Activated CD8-positive, alpha-beta T cell treated with anti-CD3 and anti-CD28 coated beads for 36 hours (primary cell): ENCODE measurements around the gene BRAP. TPM values are rescaled to one million over a fixed set of nuclear protein-coding genes. Genes with fewer than 3 reads are reported as not detected.
"Not testable (repeated sequence)": the region's sequence is repeated elsewhere in the genome, so short reads cannot be mapped to it uniquely, and the experiment has no call there.

Experiments
- ATAC-seq: fragments of 200-7000 bp; cut with Tn5 transposase; one replicate; pipeline ENCODE4 v1.10.0; 2021; ENCODE audit warnings: mild to moderate bottlenecking, moderate library complexity
- CTCF ChIA-PET: fragments of 350-600 bp; sonication (Branson Sonifier 250); formaldehyde crosslinking; loops from one replicate; lab custom pipeline; 2021; ENCODE audit warnings: antibody characterized with exemption; lab: Charles Lee
- POLR2A ChIA-PET: fragments of 350-600 bp; sonication (Branson Sonifier 250); formaldehyde crosslinking; loops from one replicate; lab custom pipeline; 2021; ENCODE audit warnings: antibody characterized with exemption; lab: Charles Lee
- DNase-seq: peaks from one replicate; pipeline ENCODE4 v3.0.0-alpha.2; 2020
- H3K27ac Mint-ChIP-seq: one replicate; pipeline ENCODE4 v1.8.0; 2021; ENCODE audit warnings: mild to moderate bottlenecking, mixed read lengths
- H3K27me3 Mint-ChIP-seq: one replicate; pipeline ENCODE4 v1.8.0; 2021; ENCODE audit warnings: mixed read lengths
- H3K36me3 Mint-ChIP-seq: one replicate; pipeline ENCODE4 v1.8.0; 2021; ENCODE audit warnings: low read depth, mixed read lengths
- H3K4me1 Mint-ChIP-seq: one replicate; pipeline ENCODE4 v1.8.0; 2021; ENCODE audit warnings: low read depth, mixed read lengths
- H3K4me3 Mint-ChIP-seq: one replicate; pipeline ENCODE4 v1.8.0; 2021; ENCODE audit warnings: mild to moderate bottlenecking, moderate library complexity, mixed read lengths
- H3K9me3 Mint-ChIP-seq: one replicate; pipeline ENCODE4 v1.8.0; 2021; ENCODE audit warnings: mixed read lengths
- intact Hi-C: fragments of 100-400 bp; cut with micrococcal nuclease; formaldehyde crosslinking; loops from one replicate; pipeline ENCODE4 v1.10.0; 2022
- total RNA-seq, 2 experiments: library from RNA; stranded (reverse); gene quantifications; one replicate each; pipeline ENCODE4 v1.2.3, GENCODE V29; 2021
- TF ChIP-seq, protein P1 (sequence below): fragments of 200-600 bp; IDR thresholded peaks from one replicate; pipeline ENCODE4 v1.8.0; 2022; ENCODE audit warnings: antibody characterized with exemption, mild to moderate bottlenecking

The BRAP gene
- total RNA-seq, 2 experiments from 2014 or later = 16.3 to 16.9 TPM

DNA sequence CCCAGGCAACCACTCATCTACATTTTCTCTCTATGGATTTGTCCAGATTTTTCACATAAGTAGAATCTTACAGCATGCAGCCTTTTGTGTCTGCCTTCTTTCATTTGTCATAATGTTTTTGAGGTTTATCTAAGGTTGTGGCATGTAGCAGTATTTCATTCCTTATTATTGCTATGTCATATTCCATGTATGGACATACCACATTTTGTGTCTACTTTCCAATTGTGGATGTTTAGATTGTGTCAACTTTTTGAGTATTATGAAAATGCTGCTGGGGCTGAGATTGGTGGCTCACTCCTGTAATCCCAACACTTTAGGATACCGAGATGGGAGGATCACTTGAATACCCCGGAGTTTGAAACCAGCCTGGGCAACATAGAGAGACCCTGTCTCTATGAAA, 83.4 kb downstream of the BRAP start:
- H3K27ac Mint-ChIP-seq = no peak overlapping the region
- ChIA-PET CTCF (no interaction called here), POLR2A (no interaction called here)
- ATAC-seq (no peak), DNase-seq (no peak)
- no peak overlapping the region for H3K4me3 Mint-ChIP-seq
- TF ChIP-seq, protein P1, sequence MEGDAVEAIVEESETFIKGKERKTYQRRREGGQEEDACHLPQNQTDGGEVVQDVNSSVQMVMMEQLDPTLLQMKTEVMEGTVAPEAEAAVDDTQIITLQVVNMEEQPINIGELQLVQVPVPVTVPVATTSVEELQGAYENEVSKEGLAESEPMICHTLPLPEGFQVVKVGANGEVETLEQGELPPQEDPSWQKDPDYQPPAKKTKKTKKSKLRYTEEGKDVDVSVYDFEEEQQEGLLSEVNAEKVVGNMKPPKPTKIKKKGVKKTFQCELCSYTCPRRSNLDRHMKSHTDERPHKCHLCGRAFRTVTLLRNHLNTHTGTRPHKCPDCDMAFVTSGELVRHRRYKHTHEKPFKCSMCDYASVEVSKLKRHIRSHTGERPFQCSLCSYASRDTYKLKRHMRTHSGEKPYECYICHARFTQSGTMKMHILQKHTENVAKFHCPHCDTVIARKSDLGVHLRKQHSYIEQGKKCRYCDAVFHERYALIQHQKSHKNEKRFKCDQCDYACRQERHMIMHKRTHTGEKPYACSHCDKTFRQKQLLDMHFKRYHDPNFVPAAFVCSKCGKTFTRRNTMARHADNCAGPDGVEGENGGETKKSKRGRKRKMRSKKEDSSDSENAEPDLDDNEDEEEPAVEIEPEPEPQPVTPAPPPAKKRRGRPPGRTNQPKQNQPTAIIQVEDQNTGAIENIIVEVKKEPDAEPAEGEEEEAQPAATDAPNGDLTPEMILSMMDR = no peak
- H3K4me1 Mint-ChIP-seq = peaks cover 5% of the 10 kb centered on the region
- no peaks in the 10 kb centered on the region for H3K9me3 Mint-ChIP-seq
- H3K27me3 Mint-ChIP-seq = no peaks in the 10 kb centered on the region
- peaks cover 2% of the 10 kb centered on the region for H3K36me3 Mint-ChIP-seq
- intact Hi-C loops = no loop called here

DNA sequence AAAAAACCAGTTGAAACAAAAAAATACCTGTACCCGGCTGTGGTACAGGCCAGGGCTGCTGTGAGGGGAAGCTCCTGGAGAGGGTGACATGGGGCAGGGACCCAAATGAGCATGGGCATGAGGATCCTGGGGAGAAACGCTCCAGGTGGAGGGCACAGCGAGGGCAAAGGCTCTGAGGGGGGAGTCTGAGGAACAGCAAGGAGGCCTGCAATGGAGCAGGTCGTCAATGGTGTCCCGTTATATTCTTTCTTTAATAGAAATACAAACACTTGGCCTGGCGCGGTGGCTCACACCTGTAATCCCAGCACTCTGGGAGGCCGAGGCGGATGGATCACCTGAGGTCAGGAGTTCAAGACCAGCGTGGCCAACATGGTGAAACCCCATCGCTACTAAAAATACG, 84.8 kb downstream of the BRAP start:
- CTCF ChIA-PET, H3K4me3 Mint-ChIP-seq, H3K27ac Mint-ChIP-seq, intact Hi-C loops, H3K36me3 Mint-ChIP-seq, DNase-seq, H3K27me3 Mint-ChIP-seq, POLR2A ChIA-PET, H3K9me3 Mint-ChIP-seq, ATAC-seq: not testable (repeated sequence)
- H3K4me1 Mint-ChIP-seq = peaks cover 12% of the 10 kb centered on the region

DNA sequence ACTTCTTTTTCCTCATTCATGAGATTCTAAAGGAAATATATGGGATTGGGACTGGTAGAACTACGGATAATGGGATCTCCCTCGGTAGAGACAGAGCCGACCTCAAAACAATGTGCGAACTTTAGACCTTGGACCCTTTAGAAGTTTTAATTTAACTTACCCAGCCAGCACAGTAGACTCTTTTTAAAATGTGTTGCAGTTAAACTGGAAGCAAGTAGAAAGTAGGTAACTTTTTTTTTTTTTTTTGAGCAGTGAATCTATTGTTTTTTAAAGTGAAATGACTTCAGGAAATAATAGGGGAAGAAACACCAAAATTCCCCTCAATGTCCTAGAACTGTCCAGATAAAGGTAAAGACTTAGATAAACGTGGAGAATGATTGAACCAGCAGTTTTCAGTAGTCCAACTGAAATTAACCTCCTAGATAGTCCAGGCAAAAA, 85.5 kb downstream of the BRAP start:
- POLR2A ChIA-PET = no interaction called here
- Mint-ChIP-seq H3K9me3 (no peaks in the 10 kb centered on the region), H3K27me3 (no peaks in the 10 kb centered on the region), H3K4me3 (peak overlapping the region; percentile 82), H3K27ac (peak overlapping the region; percentile 90), H3K36me3 (peaks cover 8% of the 10 kb centered on the region), H3K4me1 (peaks cover 18% of the 10 kb centered on the region)
- CTCF ChIA-PET = no interaction called here
- ATAC-seq (no peak), DNase-seq (no peak)
- intact Hi-C loops = no loop called here
- TF ChIP-seq, protein P1 = no peak

DNA sequence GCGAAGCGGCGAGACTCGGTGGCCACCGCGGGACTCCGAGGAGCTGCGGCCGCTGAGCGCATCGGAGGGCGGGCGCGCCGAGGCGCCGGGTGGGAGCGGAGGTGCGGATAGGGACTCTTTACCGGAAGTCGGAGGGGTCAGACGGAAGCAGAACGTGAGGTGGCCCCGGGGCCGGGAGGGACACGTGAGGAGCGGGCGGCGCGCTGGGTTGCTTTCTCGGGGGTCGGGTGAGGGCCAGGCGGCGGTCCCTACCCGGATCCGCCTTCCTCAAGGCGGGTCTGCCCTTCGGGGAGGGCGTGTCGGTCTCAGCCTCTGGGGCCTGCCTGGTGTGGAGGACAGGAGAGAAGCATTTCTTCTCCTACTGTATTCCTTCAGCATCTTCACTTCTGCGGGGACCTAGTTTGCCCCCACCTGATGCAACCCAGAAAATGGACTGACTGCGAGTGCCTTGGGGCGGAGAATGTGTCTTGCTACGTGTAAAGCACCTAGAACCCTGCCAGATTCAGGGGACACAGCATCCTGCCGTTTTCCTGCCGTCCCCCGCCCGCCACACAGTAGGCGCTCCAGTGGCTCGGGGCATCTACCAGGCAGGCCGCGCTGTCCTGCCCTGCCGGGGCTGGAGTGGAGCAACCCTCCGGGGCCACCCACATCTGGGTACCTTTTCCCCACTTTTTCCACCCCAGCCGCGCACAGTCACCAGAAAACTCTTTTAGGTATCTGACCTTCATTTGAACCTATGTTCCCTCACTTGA, 86.1 kb downstream of the BRAP start:
- DNase-seq (peak; percentile 90), ATAC-seq (peak; percentile 84)
- TF ChIP-seq, protein P1 = no peak
- Mint-ChIP-seq H3K27ac (peak overlapping the region; percentile 90), H3K36me3 (peaks cover 8% of the 10 kb centered on the region), H3K9me3 (no peaks in the 10 kb centered on the region), H3K4me1 (peaks cover 23% of the 10 kb centered on the region), H3K27me3 (no peaks in the 10 kb centered on the region), H3K4me3 (peak overlapping the region; percentile 82)
- intact Hi-C loops = no loop called here
- POLR2A ChIA-PET = no interaction called here
- CTCF ChIA-PET = no interaction called here

DNA sequence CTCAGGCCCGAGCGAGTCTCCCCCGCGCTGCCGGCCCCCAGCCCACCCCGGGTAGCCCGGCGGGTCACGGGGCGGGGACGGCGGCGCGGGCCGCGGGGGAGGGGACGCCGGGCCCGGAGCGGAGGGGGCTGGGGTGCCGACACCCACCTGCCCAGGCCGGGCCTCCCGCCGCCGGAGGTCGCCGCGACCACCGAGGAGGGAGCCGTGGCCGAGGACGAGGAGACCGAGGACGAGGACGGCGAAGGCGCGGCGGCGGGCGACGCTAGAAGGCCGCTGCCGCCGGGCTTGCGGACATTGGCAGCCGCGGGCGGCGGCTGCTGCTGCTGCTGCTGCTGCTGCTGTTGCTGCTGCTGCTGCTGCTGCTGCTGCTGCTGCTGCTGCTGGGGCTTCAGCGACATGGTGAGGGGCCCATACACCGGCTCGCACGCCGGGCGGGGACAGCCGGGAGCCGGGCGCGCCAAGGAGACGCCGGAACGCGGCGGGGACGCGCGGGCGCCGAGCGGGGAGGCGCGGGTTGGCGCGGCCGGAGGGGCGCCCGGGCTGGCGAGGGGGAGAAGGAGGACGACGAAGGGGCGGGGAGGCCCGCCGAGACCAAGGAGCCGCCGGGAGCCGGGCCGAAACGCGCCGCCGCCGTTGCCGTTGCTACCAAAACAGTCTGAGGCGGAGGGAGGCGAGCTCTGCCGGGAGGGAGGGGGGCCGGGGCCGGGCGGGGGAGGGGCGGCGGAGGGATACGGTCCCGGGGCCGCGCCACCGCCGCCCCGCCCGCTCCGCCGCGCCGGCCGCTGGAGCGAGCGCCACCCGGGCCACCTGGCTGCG, 86.9 kb downstream of the BRAP start, which contains the start of gene ATXN2:
Gene ATXN2, minus strand, starts transcription at position 679 of the 816 bp plus-strand sequence. Its CDS starts 281 bp downstream, at position 398.
- Mint-ChIP-seq H3K27ac (peak within 1 kb of the TSS; percentile 90), H3K4me3 (peak within 1 kb of the TSS; percentile 95), H3K9me3 (no peaks in the 10 kb centered on the region), H3K4me1 (peaks cover 26% of the 10 kb centered on the region), H3K27me3 (no peaks in the 10 kb centered on the region), H3K36me3 (peaks cover 8% of the 10 kb centered on the region)
- TF ChIP-seq, protein P1 = no peak
- CTCF ChIA-PET = no interaction called here
- DNase-seq (peak; percentile 62), ATAC-seq (peak; percentile 65)
- intact Hi-C loops = no loop called here
- POLR2A ChIA-PET = no interaction called here
